Measurements from ENCODE around the gene ZNF773. TPM values are rescaled to one million over a fixed set of nuclear protein-coding genes. Genes with fewer than 3 reads are reported as not detected.
A peak's percentile ranks its signal among the peaks of the same experiment; 100 is the strongest.
"Not testable (repeated sequence)": the region's sequence is repeated elsewhere in the genome, so short reads cannot be mapped to it uniquely, and the experiment has no call there.

The ZNF773 gene
- total RNA-seq, 4 donors from 2014 or later = 16.1 to 23.8 (median 19.6) TPM

DNA sequence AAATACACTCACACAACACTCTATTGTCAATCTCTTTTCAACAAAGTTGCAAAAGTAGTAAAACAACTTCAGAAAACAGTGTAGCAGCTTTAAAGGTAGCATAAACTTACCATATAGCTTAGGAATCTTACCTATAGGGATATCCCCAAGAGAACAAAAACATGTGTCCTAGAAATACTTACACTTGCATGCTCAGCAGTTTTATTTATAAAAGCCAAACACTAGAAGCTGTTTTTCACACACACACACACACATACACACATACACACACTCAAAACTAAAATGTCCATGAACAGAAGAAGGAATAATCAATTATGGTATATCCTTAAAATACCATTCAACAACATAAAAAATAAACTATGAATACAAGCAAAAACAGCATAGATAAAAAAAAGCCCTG, 11.7 kb downstream of the ZNF773 start:
- no peak overlapping the region for H3K4me3 ChIP-seq (replicated peaks in 1 of 3)
- TF ChIP-seq, protein P1, sequence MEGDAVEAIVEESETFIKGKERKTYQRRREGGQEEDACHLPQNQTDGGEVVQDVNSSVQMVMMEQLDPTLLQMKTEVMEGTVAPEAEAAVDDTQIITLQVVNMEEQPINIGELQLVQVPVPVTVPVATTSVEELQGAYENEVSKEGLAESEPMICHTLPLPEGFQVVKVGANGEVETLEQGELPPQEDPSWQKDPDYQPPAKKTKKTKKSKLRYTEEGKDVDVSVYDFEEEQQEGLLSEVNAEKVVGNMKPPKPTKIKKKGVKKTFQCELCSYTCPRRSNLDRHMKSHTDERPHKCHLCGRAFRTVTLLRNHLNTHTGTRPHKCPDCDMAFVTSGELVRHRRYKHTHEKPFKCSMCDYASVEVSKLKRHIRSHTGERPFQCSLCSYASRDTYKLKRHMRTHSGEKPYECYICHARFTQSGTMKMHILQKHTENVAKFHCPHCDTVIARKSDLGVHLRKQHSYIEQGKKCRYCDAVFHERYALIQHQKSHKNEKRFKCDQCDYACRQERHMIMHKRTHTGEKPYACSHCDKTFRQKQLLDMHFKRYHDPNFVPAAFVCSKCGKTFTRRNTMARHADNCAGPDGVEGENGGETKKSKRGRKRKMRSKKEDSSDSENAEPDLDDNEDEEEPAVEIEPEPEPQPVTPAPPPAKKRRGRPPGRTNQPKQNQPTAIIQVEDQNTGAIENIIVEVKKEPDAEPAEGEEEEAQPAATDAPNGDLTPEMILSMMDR (IDR thresholded peaks at IDR 0.05) = no peak
- TF ChIP-seq POLR2A (IDR thresholded peaks at IDR 0.05) = no peak
- H3K4me1 ChIP-seq = no peaks in the 10 kb centered on the region
- intact Hi-C loops (cut with DNase I) = no loop called here
- peaks cover 11 to 15% of the 10 kb centered on the region in 2 donors for H3K36me3 ChIP-seq
- no peak overlapping the region for H3K27ac ChIP-seq
- H3K27me3 ChIP-seq = no peaks in the 10 kb centered on the region
- DNase-seq = no peak
- H3K9me3 ChIP-seq = no peaks in the 10 kb centered on the region

- H3K36me3 ChIP-seq = peaks cover 0 to 3% of the 10 kb centered on the region in 2 donors
- 95 to 98% methylated on average over 6 of the region's 6 CpGs for WGBS, 2 donors
- H3K9me3 ChIP-seq = no peaks in the 10 kb centered on the region
- no peaks in the 10 kb centered on the region for H3K27me3 ChIP-seq
- H3K4me1 ChIP-seq = no peaks in the 10 kb centered on the region
- no peak overlapping the region for H3K4me3 ChIP-seq (replicated peaks in 1 of 3)
- no peak overlapping the region for H3K27ac ChIP-seq
- intact Hi-C loops (cut with DNase I) = no loop called here
- no peak for DNase-seq
- TF ChIP-seq, protein P1 (IDR thresholded peaks at IDR 0.05) = no peak
- TF ChIP-seq POLR2A (IDR thresholded peaks at IDR 0.05) = no peak
Measured at GRCh38 chr19:57512845-57513244, 13.1 kb downstream of the ZNF773 start.

DNA sequence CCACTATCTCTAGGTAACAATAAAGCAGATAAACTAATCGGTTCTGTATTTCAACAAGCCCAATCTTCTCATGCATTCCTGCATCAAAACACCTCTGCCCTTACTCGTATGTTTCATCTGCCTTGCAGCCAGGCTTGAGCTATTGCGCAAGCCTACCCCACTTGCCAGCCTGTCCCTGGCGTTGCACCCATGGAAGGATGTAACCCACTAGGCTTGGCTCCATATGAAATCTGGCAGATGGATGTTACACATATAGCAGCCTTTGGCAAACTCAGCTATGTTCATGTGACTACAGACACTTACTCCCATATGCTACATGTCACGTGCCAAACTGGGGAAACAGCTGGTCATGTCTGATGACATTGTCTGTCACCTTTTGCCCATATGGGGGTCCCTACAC, 15.5 kb downstream of the ZNF773 start:
- no peak overlapping the region for H3K27ac ChIP-seq
- intact Hi-C loops (cut with DNase I) = no loop called here
- no peaks in the 10 kb centered on the region for H3K27me3 ChIP-seq
- TF ChIP-seq POLR2A (IDR thresholded peaks at IDR 0.05) = no peak
- TF ChIP-seq, protein P1 (IDR thresholded peaks at IDR 0.05) = no peak
- H3K4me1 ChIP-seq = no peaks in the 10 kb centered on the region
- 89 to 92% methylated on average over 5 of the region's 5 CpGs for WGBS, 2 donors
- no peaks in the 10 kb centered on the region for H3K9me3 ChIP-seq
- no peak overlapping the region for H3K4me3 ChIP-seq (replicated peaks in 1 of 3)
- H3K36me3 ChIP-seq = no peaks in the 10 kb centered on the region
- no peak for DNase-seq

DNA sequence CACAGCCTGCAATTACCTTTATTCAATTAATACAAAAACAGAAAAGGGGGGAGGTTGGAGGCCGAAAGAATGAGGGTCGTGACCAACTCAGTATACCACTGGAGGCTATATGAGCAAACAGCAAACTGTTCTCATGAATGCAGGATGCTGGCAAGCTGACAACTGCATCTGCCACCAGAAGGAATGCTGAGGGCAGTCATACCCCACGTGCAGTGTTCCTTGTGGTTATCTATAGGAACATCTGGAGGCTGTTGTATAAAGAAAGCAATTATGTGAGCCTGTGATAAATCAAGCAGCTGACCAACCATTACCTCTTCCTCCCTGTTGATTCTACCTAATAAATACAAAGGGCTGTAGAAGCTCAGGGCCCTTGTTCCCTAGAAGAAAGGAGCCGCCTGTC, 18.3 kb downstream of the ZNF773 start:
- H3K4me1 ChIP-seq; H3K27ac ChIP-seq; DNase-seq; H3K9me3 ChIP-seq; H3K27me3 ChIP-seq; intact Hi-C loops (cut with DNase I); H3K36me3 ChIP-seq; H3K4me3 ChIP-seq (replicated peaks in 1 of 3): not testable (repeated sequence)
- WGBS, 2 donors = 79 to 91% methylated on average over 4 of the region's 4 CpGs

- 2 to 3% methylated on average over 29 to 34 of the region's 64 CpGs for WGBS, 2 donors
- no peaks in the 10 kb centered on the region for H3K9me3 ChIP-seq
- peak within 1 kb of the TSS; percentile 12 to 79 (median 77) for H3K27ac ChIP-seq
- H3K4me1 ChIP-seq = peaks cover 9 to 13% of the 10 kb centered on the region in 2 donors
- TF ChIP-seq, protein P1 (IDR thresholded peaks at IDR 0.05) = peak in 1 of 6 experiments; percentile 17
- TF ChIP-seq POLR2A (IDR thresholded peaks at IDR 0.05) = peak in 1 of 2 donors; percentile 53
- peak within 1 kb of the TSS; percentile 47 to 88 (median 60) for H3K4me3 ChIP-seq (replicated peaks in 1 of 3)
- H3K36me3 ChIP-seq = peaks cover 3 to 12% of the 10 kb centered on the region in 2 donors
- intact Hi-C loops (cut with DNase I) = no loop called here
- peak; percentile 94 to 95 for DNase-seq
- H3K27me3 ChIP-seq = no peaks in the 10 kb centered on the region
Measured at GRCh38 chr19:57527136-57527881, 27.6 kb downstream of the ZNF773 start, which contains the start of gene ZNF549. TSS of gene ZNF549 (plus strand) at chr19:57527356. CDS start at chr19:57527574, 218 bp downstream.

Data from thyroid gland (tissue), 4 donors.